ENCODE data around the gene MRPL4. TPM values are rescaled to one million over a fixed set of nuclear protein-coding genes. Genes with fewer than 3 reads are reported as not detected.
"Not testable (repeated sequence)": the region's sequence is repeated elsewhere in the genome, so short reads cannot be mapped to it uniquely, and the experiment has no call there.

Gene MRPL4
- total and polyA plus RNA-seq, 4 donors: 21.5 to 74.8 (median 33.7) TPM

GRCh38 chr19:10235003-10235402 is 17.0 kb upstream of the MRPL4 start:
- no peak for DNase-seq (ENCODE audit: low spot score)
- H3K4me1 ChIP-seq (ENCODE audit: control insufficient read depth in 4 of 4, insufficient read depth in 4 of 4, low read length in 3 of 4): peaks cover 4 to 31% (median 18%) of the 10 kb centered on the region in 4 donors
- H3K27ac ChIP-seq (ENCODE audit: low read depth in 1 of 2, low read length in 2 of 2): peak overlapping the region; percentile 36 to 46

GRCh38 chr19:10235409-10235808 is 16.6 kb upstream of the MRPL4 start:
- H3K36me3 ChIP-seq (ENCODE audit: control insufficient read depth in 4 of 4, insufficient read depth in 3 of 4, low read depth in 1 of 4, low read length in 3 of 4); DNase-seq (ENCODE audit: low spot score); H3K9ac ChIP-seq (ENCODE audit: low read depth in 1 of 2, low read length in 2 of 2); H3K4me3 ChIP-seq (ENCODE audit: low read depth in 1 of 3, low read length in 3 of 3); H3K27me3 ChIP-seq (ENCODE audit: control insufficient read depth in 4 of 4, insufficient read depth in 4 of 4, low read length in 3 of 4); H3K9me3 ChIP-seq (ENCODE audit: control insufficient read depth in 4 of 4, low read length in 3 of 4): not testable (repeated sequence)
- peak overlapping the region; percentile 64 to 80 for H3K27ac ChIP-seq (ENCODE audit: low read depth in 1 of 2, low read length in 2 of 2)
- H3K4me1 ChIP-seq (ENCODE audit: control insufficient read depth in 4 of 4, insufficient read depth in 4 of 4, low read length in 3 of 4): peaks cover 4 to 27% (median 15%) of the 10 kb centered on the region in 4 donors
- WGBS: 96% methylated on average over 7 of the region's 7 CpGs

More at GRCh38 chr19:10235003-10235402, 17.0 kb upstream of the MRPL4 start:
- TF ChIP-seq TAF1 (conservative IDR thresholded peaks at IDR 0.05): peak; percentile 67
- peak; percentile 45 for TF ChIP-seq SP1 (IDR thresholded peaks at IDR 0.05)
- no peak for TF ChIP-seq HNF4G (IDR thresholded peaks at IDR 0.05)
- no peaks in the 10 kb centered on the region for H3K36me3 ChIP-seq (ENCODE audit: control insufficient read depth in 4 of 4, insufficient read depth in 3 of 4, low read depth in 1 of 4, low read length in 3 of 4)
- no peaks in the 10 kb centered on the region for H3K9me3 ChIP-seq (ENCODE audit: control insufficient read depth in 4 of 4, low read length in 3 of 4)
- WGBS: 50% methylated on average over 4 of the region's 4 CpGs
- H3K9ac ChIP-seq (ENCODE audit: low read depth in 1 of 2, low read length in 2 of 2): no peak overlapping the region
- H3K27me3 ChIP-seq (ENCODE audit: control insufficient read depth in 4 of 4, insufficient read depth in 4 of 4, low read length in 3 of 4): no peaks in the 10 kb centered on the region
- no peak overlapping the region for H3K4me3 ChIP-seq (ENCODE audit: low read depth in 1 of 3, low read length in 3 of 3)

- Histone ChIP-seq H3K9me3 (ENCODE audit: control insufficient read depth in 4 of 4, low read length in 3 of 4) (no peaks in the 10 kb centered on the region), H3K27ac (ENCODE audit: low read depth in 1 of 2, low read length in 2 of 2) (peak overlapping the region; percentile 66 to 85), H3K9ac (ENCODE audit: low read depth in 1 of 2, low read length in 2 of 2) (no peak overlapping the region), H3K36me3 (ENCODE audit: control insufficient read depth in 4 of 4, insufficient read depth in 3 of 4, low read depth in 1 of 4, low read length in 3 of 4) (no peaks in the 10 kb centered on the region), H3K4me1 (ENCODE audit: control insufficient read depth in 4 of 4, insufficient read depth in 4 of 4, low read length in 3 of 4) (peaks cover 4 to 23% (median 12%) of the 10 kb centered on the region in 4 donors), H3K4me3 (ENCODE audit: low read depth in 1 of 3, low read length in 3 of 3) (no peak overlapping the region), H3K27me3 (ENCODE audit: control insufficient read depth in 4 of 4, insufficient read depth in 4 of 4, low read length in 3 of 4) (no peaks in the 10 kb centered on the region)
- DNase-seq (ENCODE audit: low spot score): no peak
- TF ChIP-seq FOXA2 (IDR thresholded peaks at IDR 0.05) (no peak), SP1 (IDR thresholded peaks at IDR 0.05) (no peak), YY1 (IDR thresholded peaks at IDR 0.05) (no peak), FOXA1 (IDR thresholded peaks at IDR 0.05) (no peak), RXRA (IDR thresholded peaks at IDR 0.05) (no peak), TAF1 (conservative IDR thresholded peaks at IDR 0.05) (no peak), MAX (IDR thresholded peaks at IDR 0.05) (no peak), JUND (IDR thresholded peaks at IDR 0.05) (no peak)
- 84% methylated on average over 6 of the region's 6 CpGs for WGBS
These were observed 14.3 kb upstream of the MRPL4 start for GRCh38 chr19:10237702-10238101.

- peak in 1 of 2 donors; percentile 27 for TF ChIP-seq GABPA (IDR thresholded peaks at IDR 0.05 in 1 of 2, conservative IDR thresholded peaks at IDR 0.05 in 1 of 2)
- no peak for TF ChIP-seq TAF1 (conservative IDR thresholded peaks at IDR 0.05)
- TF ChIP-seq REST (IDR thresholded peaks at IDR 0.05): peak; percentile 36
- no peak for TF ChIP-seq RAD21 (IDR thresholded peaks at IDR 0.05)
- TF ChIP-seq HNF4A (conservative IDR thresholded peaks at IDR 0.05): peak; percentile 19 to 44
- peak; percentile 14 to 74 for TF ChIP-seq RXRA (IDR thresholded peaks at IDR 0.05)
- peak; percentile 41 for TF ChIP-seq FOXA2 (IDR thresholded peaks at IDR 0.05)
- peak; percentile 56 for TF ChIP-seq YY1 (IDR thresholded peaks at IDR 0.05)
- TF ChIP-seq NR2F2 (IDR thresholded peaks at IDR 0.05): no peak
- peak; percentile 51 for TF ChIP-seq SP1 (IDR thresholded peaks at IDR 0.05)
- Histone ChIP-seq H3K27me3 (ENCODE audit: control insufficient read depth in 4 of 4, insufficient read depth in 4 of 4, low read length in 3 of 4) (no peaks in the 10 kb centered on the region), H3K27ac (ENCODE audit: low read depth in 1 of 2, low read length in 2 of 2) (peak overlapping the region; percentile 66 to 85), H3K4me1 (ENCODE audit: control insufficient read depth in 4 of 4, insufficient read depth in 4 of 4, low read length in 3 of 4) (peaks cover 4 to 25% (median 13%) of the 10 kb centered on the region in 4 donors), H3K9ac (ENCODE audit: low read depth in 1 of 2, low read length in 2 of 2) (no peak overlapping the region), H3K4me3 (ENCODE audit: low read depth in 1 of 3, low read length in 3 of 3) (no peak overlapping the region), H3K9me3 (ENCODE audit: control insufficient read depth in 4 of 4, low read length in 3 of 4) (no peaks in the 10 kb centered on the region), H3K36me3 (ENCODE audit: control insufficient read depth in 4 of 4, insufficient read depth in 3 of 4, low read depth in 1 of 4, low read length in 3 of 4) (no peaks in the 10 kb centered on the region)
- WGBS: 45% methylated on average over 12 of the region's 12 CpGs
- DNase-seq (ENCODE audit: low spot score): no peak
These were observed 13.7 kb upstream of the MRPL4 start for GRCh38 chr19:10238172-10238783.

- H3K27me3 ChIP-seq (ENCODE audit: control insufficient read depth in 4 of 4, insufficient read depth in 4 of 4, low read length in 3 of 4); DNase-seq (ENCODE audit: low spot score): not testable (repeated sequence)
- WGBS: 94% methylated on average over 11 of the region's 11 CpGs
These were observed 10.1 kb upstream of the MRPL4 start for GRCh38 chr19:10241826-10242449.

More at GRCh38 chr19:10241826-10242449, 10.1 kb upstream of the MRPL4 start:
- not testable (repeated sequence) for H3K4me3 ChIP-seq (ENCODE audit: low read depth in 1 of 3, low read length in 3 of 3); H3K36me3 ChIP-seq (ENCODE audit: control insufficient read depth in 4 of 4, insufficient read depth in 3 of 4, low read depth in 1 of 4, low read length in 3 of 4); H3K9me3 ChIP-seq (ENCODE audit: control insufficient read depth in 4 of 4, low read length in 3 of 4); H3K27ac ChIP-seq (ENCODE audit: low read depth in 1 of 2, low read length in 2 of 2); H3K9ac ChIP-seq (ENCODE audit: low read depth in 1 of 2, low read length in 2 of 2)
- peaks cover 8 to 20% (median 13%) of the 10 kb centered on the region in 4 donors for H3K4me1 ChIP-seq (ENCODE audit: control insufficient read depth in 4 of 4, insufficient read depth in 4 of 4, low read length in 3 of 4)

All from liver (tissue), 9 donors.